H9 (cell line): ENCODE measurements around the gene LDHAL6B. TPM values are rescaled to one million over a fixed set of nuclear protein-coding genes. Genes with fewer than 3 reads are reported as not detected.

Experiments used
- DNase-seq: peaks from one replicate; pipeline ENCODE4 v3.0.0-alpha.2; 2017
- H2AFZ ChIP-seq: one replicate; pipeline ENCODE4 v1.6.1; 2013; ENCODE audit warnings: mild to moderate bottlenecking, low read length, control low read depth, moderate library complexity
- H2AK5ac ChIP-seq: 2 replicates; pipeline ENCODE4 v1.6.1; 2013; ENCODE audit warnings: low read length, control low read depth, mixed read lengths; ENCODE audit not compliant: insufficient read length
- H2BK120ac ChIP-seq: one replicate; pipeline ENCODE4 v1.6.1; 2013; ENCODE audit warnings: low read depth, mild to moderate bottlenecking, low read length, control low read depth, inconsistent platforms; ENCODE audit not compliant: poor library complexity, severe bottlenecking
- H2BK12ac ChIP-seq: 2 replicates; pipeline ENCODE4 v1.6.1; 2013; ENCODE audit warnings: low read length, control low read depth, mixed read lengths, low read depth; ENCODE audit not compliant: insufficient read length
- H2BK15ac ChIP-seq: 2 replicates; pipeline ENCODE4 v1.6.1; 2013; ENCODE audit warnings: low read depth, low read length, control low read depth
- H2BK20ac ChIP-seq: one replicate; pipeline ENCODE4 v1.6.1; 2013; ENCODE audit warnings: low read depth, mild to moderate bottlenecking, low read length, control low read depth, inconsistent platforms; ENCODE audit not compliant: poor library complexity, severe bottlenecking
- H2BK5ac ChIP-seq: 2 replicates; pipeline ENCODE4 v1.6.1; 2013; ENCODE audit warnings: low read length, control low read depth, mixed read lengths; ENCODE audit not compliant: insufficient read length
- H3K14ac ChIP-seq: 2 replicates; pipeline ENCODE4 v1.6.1; 2013; ENCODE audit warnings: low read length, control low read depth; ENCODE audit not compliant: insufficient read depth
- H3K18ac ChIP-seq: 2 replicates; pipeline ENCODE4 v1.6.1; 2013; ENCODE audit warnings: low read depth, mild to moderate bottlenecking, mixed read lengths, low read length, control low read depth; ENCODE audit not compliant: insufficient read length
- H3K23ac ChIP-seq: 2 replicates; pipeline ENCODE4 v1.6.1; 2013; ENCODE audit warnings: low read length, control low read depth, mixed read lengths, low read depth; ENCODE audit not compliant: insufficient read length
- H3K23me2 ChIP-seq: 2 replicates; pipeline ENCODE4 v1.6.1; 2013; ENCODE audit warnings: low read depth, mild to moderate bottlenecking, mixed read lengths, low read length, control low read depth; ENCODE audit not compliant: insufficient read length, poor library complexity, severe bottlenecking
- H3K27ac ChIP-seq: 2 replicates; pipeline ENCODE4 v1.5.1; 2013; ENCODE audit warnings: low read length, control low read depth, mixed read lengths, low read depth; ENCODE audit not compliant: insufficient read length
- H3K27me3 ChIP-seq: 2 replicates; pipeline ENCODE4 v1.6.1; 2013; ENCODE audit warnings: low read length, control low read depth, inconsistent platforms; ENCODE audit not compliant: insufficient read depth
- H3K4ac ChIP-seq: 2 replicates; pipeline ENCODE4 v1.6.1; 2013; ENCODE audit warnings: low read depth, mild to moderate bottlenecking, control low read depth, inconsistent platforms, low read length, moderate library complexity
- H3K4me1 ChIP-seq: 2 replicates; pipeline ENCODE4 v1.6.1; 2013; ENCODE audit warnings: low read length, control low read depth, inconsistent platforms; ENCODE audit not compliant: insufficient read depth
- H3K4me2 ChIP-seq: 2 replicates; pipeline ENCODE4 v1.6.1; 2013; ENCODE audit warnings: low read length, control low read depth, mixed read lengths; ENCODE audit not compliant: insufficient read length, insufficient read depth
- H3K56ac ChIP-seq: 2 replicates; pipeline ENCODE4 v1.6.1; 2013; ENCODE audit warnings: low read depth, mild to moderate bottlenecking, mixed read lengths, low read length, control low read depth; ENCODE audit not compliant: insufficient read length
- H3K79me1 ChIP-seq: 2 replicates; pipeline ENCODE4 v1.6.1; 2013; ENCODE audit warnings: low read depth, mild to moderate bottlenecking, moderate library complexity, low read length, control low read depth, inconsistent platforms; ENCODE audit not compliant: insufficient read depth, poor library complexity, severe bottlenecking
- H3K79me2 ChIP-seq: 2 replicates; pipeline ENCODE4 v1.6.1; 2013; ENCODE audit warnings: low read length, control low read depth, inconsistent platforms; ENCODE audit not compliant: insufficient read depth
- H3K9ac ChIP-seq: 2 replicates; pipeline ENCODE4 v1.6.1; 2013; ENCODE audit warnings: low read length, control low read depth, mixed read lengths; ENCODE audit not compliant: insufficient read length; ENCODE audit errors: extremely low read depth
- H3K9me3 ChIP-seq: one replicate; pipeline ENCODE4 v1.6.1; 2013; ENCODE audit warnings: low read depth, low read length, inconsistent platforms; ENCODE audit not compliant: control insufficient read depth
- H3T11ph ChIP-seq: one replicate; pipeline ENCODE4 v1.6.1; 2013; ENCODE audit warnings: mild to moderate bottlenecking, low read length, control low read depth, inconsistent platforms
- H4K20me1 ChIP-seq: one replicate; pipeline ENCODE4 v1.6.1; 2013; ENCODE audit not compliant: control insufficient read depth, insufficient read length, insufficient read depth
- H4K5ac ChIP-seq: 2 replicates; pipeline ENCODE4 v1.6.1; 2013; ENCODE audit warnings: low read depth, mild to moderate bottlenecking, mixed read lengths, low read length, control low read depth; ENCODE audit not compliant: insufficient read length
- H4K8ac ChIP-seq: replicated peaks from 2 replicates; pipeline ENCODE4 v1.6.1; 2013; ENCODE audit warnings: low read length, control low read depth, mixed read lengths, low read depth; ENCODE audit not compliant: insufficient read length
- H4K91ac ChIP-seq: 2 replicates; pipeline ENCODE4 v1.6.1; 2013; ENCODE audit warnings: low read depth, mild to moderate bottlenecking, moderate library complexity, mixed read lengths, low read length, control low read depth; ENCODE audit not compliant: insufficient read length
- H3K27ac Mint-ChIP-seq, 3 experiments: 2 replicates in 2 of 3; 3 replicates in 1 of 3; pipeline ENCODE4 v1.8.0; 2020 to 2021; ENCODE audit warnings: mixed read lengths in 3 of 3, mild to moderate bottlenecking in 1 of 3, moderate library complexity in 1 of 3
- H3K27me3 Mint-ChIP-seq: 2 replicates; pipeline ENCODE4 v1.8.0; 2021; ENCODE audit warnings: low read depth, mild to moderate bottlenecking, moderate library complexity, mixed read lengths
- H3K36me3 Mint-ChIP-seq, 3 experiments: 2 replicates in 2 of 3; 3 replicates in 1 of 3; pipeline ENCODE4 v1.8.0; 2020 to 2021; ENCODE audit warnings: low read depth in 3 of 3, mixed read lengths in 3 of 3; ENCODE audit not compliant: insufficient read depth in 1 of 3
- H3K4me1 Mint-ChIP-seq, 2 experiments: 2 replicates each; pipeline ENCODE4 v1.8.0; 2020; ENCODE audit warnings: mixed read lengths in 2 of 2
- H3K4me3 Mint-ChIP-seq, 2 experiments: 2 replicates in 1 of 2; 3 replicates in 1 of 2; pipeline ENCODE4 v1.8.0; 2020 to 2021; ENCODE audit warnings: mild to moderate bottlenecking in 2 of 2, mixed read lengths in 2 of 2, moderate library complexity in 1 of 2
- H3K9me3 Mint-ChIP-seq, 2 experiments: 2 replicates in 1 of 2; 3 replicates in 1 of 2; pipeline ENCODE4 v1.8.0; 2020; ENCODE audit warnings: mild to moderate bottlenecking in 2 of 2, mixed read lengths in 2 of 2, moderate library complexity in 1 of 2
- WGBS: extraction: QIAGEN DNeasy Blood & Tissue Kit; methylation state at CpG from one replicate; pipeline ENCODE4 v1.1.7; 2013; ENCODE audit warnings: missing lambda C conversion rate, low lambda C conversion rate, mixed read lengths; ENCODE audit not compliant: insufficient read length; ENCODE audit errors: extremely low coverage; 5-methylcytosine and 5-hydroxymethylcytosine counted together
- total RNA-seq: library from RNA; stranded (reverse); gene quantifications from 2 replicates; pipeline ENCODE4 v1.2.1, GENCODE V29; 2021
- TF ChIP-seq, protein P1 (sequence below): fragments of 200-600 bp; sonication (generic); conservative IDR thresholded peaks from 3 replicates; pipeline ENCODE4 v1.8.0; 2021; ENCODE audit warnings: antibody characterized with exemption, mild to moderate bottlenecking

Gene LDHAL6B
- total RNA-seq, 1 experiment from 2014 or later = not detected

GRCh38 chr15:59250249-59250648, 43.6 kb downstream of the LDHAL6B start:
- TF ChIP-seq, protein P1, sequence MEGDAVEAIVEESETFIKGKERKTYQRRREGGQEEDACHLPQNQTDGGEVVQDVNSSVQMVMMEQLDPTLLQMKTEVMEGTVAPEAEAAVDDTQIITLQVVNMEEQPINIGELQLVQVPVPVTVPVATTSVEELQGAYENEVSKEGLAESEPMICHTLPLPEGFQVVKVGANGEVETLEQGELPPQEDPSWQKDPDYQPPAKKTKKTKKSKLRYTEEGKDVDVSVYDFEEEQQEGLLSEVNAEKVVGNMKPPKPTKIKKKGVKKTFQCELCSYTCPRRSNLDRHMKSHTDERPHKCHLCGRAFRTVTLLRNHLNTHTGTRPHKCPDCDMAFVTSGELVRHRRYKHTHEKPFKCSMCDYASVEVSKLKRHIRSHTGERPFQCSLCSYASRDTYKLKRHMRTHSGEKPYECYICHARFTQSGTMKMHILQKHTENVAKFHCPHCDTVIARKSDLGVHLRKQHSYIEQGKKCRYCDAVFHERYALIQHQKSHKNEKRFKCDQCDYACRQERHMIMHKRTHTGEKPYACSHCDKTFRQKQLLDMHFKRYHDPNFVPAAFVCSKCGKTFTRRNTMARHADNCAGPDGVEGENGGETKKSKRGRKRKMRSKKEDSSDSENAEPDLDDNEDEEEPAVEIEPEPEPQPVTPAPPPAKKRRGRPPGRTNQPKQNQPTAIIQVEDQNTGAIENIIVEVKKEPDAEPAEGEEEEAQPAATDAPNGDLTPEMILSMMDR = no peak
- Histone ChIP-seq H3K9ac (no peak overlapping the region), H3K4me1 (no peaks in the 10 kb centered on the region), H2BK12ac (no peak overlapping the region), H3K14ac (no peak overlapping the region), H3K27ac (no peak overlapping the region), H2BK15ac (no peak overlapping the region), H3K27me3 (no peaks in the 10 kb centered on the region), H2BK120ac (no peak overlapping the region), H3K56ac (no peak overlapping the region), H3K23me2 (no peaks in the 10 kb centered on the region), H4K20me1 (no peaks in the 10 kb centered on the region), H3K18ac (no peak overlapping the region), H4K8ac (no peak overlapping the region), H3T11ph (no peak overlapping the region), H4K5ac (no peak overlapping the region), H3K9me3 (no peaks in the 10 kb centered on the region), H3K79me2 (no peaks in the 10 kb centered on the region), H2BK20ac (no peak overlapping the region), H2BK5ac (no peak overlapping the region), H3K79me1 (no peaks in the 10 kb centered on the region), H3K4ac (no peak overlapping the region), H4K91ac (no peak overlapping the region), H2AK5ac (no peak overlapping the region), H2AFZ (no peak overlapping the region), H3K4me2 (no peak overlapping the region), H3K23ac (no peak overlapping the region)
- peak overlapping the region in 1 of 3 experiments; percentile 47; a peak in 1 of 7 replicates for H3K27ac Mint-ChIP-seq
- H3K9me3 Mint-ChIP-seq = no peaks in the 10 kb centered on the region
- H3K4me3 Mint-ChIP-seq = no peak overlapping the region
- H3K36me3 Mint-ChIP-seq = peaks cover 0 to 28% (median 6%) of the 10 kb centered on the region in 3 experiments; a peak in 5 of 7 replicates
- H3K4me1 Mint-ChIP-seq = peaks cover 5 to 10% of the 10 kb centered on the region in 2 experiments; a peak in 3 of 4 replicates
- WGBS = no CpG with 5 or more reads among the region's 13 CpGs
- DNase-seq = no peak
- no peaks in the 10 kb centered on the region for H3K27me3 Mint-ChIP-seq
